ENCODE results near the gene SORBS2.

GRCh38 chr4:185847352-185848097 is 35.5 kb upstream of the SORBS2 start:
- no peak for TF ChIP-seq CTCF (IDR thresholded peaks at IDR 0.05)
- no peak for TF ChIP-seq POLR2A (IDR thresholded peaks at IDR 0.05)

All from uterus (tissue), 2 donors.